ENCODE data around the gene GHR.

Gene GHR

DNA sequence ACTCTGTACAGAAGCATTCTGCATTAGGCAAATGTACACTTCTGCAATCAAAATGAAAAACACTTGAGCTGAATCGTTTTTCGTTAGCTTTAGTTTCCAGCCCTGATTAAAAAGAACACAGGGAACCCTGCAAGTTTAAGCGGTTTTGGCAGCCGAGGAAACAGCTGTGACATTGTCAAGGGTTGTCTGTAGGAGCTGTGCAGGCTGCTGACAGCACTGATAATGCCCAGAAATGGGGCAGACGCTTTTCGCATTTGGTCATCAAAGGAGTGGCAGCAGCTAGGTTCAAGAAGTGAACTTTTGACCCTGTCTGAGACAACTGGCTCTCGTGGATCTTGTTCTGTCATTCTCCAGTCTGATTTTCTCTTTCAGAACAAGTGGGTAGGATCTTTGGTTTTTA, 167.8 kb downstream of the GHR start:
- H3K4me3 ChIP-seq (ENCODE audit: low read depth, low read length): no peak overlapping the region

GRCh38 chr5:42592401-42593140, 169.3 kb downstream of the GHR start:
- no peak overlapping the region for H3K4me3 ChIP-seq (ENCODE audit: low read depth, low read length)
- DNase-seq (ENCODE audit: low read depth): no peak

More for the DNA sequence above, 167.8 kb downstream of the GHR start:
- DNase-seq (ENCODE audit: low read depth): no peak

- H3K4me3 ChIP-seq (ENCODE audit: low read depth, low read length): no peak overlapping the region
- DNase-seq (ENCODE audit: low read depth): no peak
Observed at GRCh38 chr5:42593591-42593990, 170.4 kb downstream of the GHR start.

- no peak for DNase-seq (ENCODE audit: low read depth)
- no peak overlapping the region for H3K4me3 ChIP-seq (ENCODE audit: low read depth, low read length)
Observed at GRCh38 chr5:42595597-42595996, 172.4 kb downstream of the GHR start.

- H3K4me3 ChIP-seq (ENCODE audit: low read depth, low read length): no peak overlapping the region
- no peak for DNase-seq (ENCODE audit: low read depth)
Observed at GRCh38 chr5:42596817-42597216, 173.6 kb downstream of the GHR start.

DNA sequence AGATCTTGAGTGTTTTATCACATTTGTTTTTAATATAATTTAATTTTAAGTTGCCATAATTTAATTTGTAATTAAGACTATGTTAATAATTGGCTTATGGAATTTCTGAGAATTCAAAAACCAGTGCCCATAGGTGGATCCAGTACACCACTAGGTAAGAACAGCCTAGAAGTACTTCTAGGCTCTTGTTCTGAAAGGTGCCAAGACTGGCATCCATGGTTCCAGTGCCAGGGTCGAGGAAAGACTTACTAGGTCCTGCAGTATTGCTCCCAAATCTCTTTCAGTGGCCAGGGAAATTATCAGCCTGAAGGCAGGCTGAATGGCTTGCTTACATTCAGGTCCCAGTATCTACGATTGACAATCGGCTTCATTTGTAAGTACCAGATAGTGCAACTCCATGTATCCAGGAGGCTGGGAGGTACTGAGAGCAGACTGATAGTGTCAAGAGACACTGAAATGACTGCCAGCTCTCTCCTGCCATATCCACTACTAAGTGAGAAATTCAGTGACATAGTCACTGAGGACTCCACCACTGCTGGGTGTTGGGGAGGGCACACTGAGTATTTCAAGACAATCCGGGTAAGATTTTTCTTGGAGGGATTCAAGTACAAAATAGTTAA, 174.2 kb downstream of the GHR start:
- H3K4me3 ChIP-seq (ENCODE audit: low read depth, low read length): no peak overlapping the region
- no peak for DNase-seq (ENCODE audit: low read depth)

DNA sequence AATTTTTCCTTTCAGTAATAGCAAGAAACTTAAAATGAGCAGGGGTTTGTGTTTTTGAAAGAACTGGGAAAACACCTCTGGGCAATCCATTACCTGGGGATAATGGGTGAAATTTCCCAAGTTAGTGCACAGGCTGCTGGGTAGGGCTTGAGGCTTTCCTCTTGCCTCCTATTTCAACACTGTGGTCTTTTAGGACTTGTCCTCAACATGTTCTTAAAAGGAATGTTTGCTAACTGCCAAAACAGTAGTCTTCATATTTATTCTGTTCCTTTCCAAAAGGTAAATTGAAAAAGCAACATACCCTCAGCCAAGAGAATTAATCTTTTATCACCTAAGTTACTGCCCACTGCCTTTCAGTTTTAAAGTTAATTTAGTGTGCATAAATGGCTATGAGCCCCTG, 175.1 kb downstream of the GHR start:
- H3K4me3 ChIP-seq (ENCODE audit: low read depth, low read length): no peak overlapping the region
- no peak for DNase-seq (ENCODE audit: low read depth)

DNA sequence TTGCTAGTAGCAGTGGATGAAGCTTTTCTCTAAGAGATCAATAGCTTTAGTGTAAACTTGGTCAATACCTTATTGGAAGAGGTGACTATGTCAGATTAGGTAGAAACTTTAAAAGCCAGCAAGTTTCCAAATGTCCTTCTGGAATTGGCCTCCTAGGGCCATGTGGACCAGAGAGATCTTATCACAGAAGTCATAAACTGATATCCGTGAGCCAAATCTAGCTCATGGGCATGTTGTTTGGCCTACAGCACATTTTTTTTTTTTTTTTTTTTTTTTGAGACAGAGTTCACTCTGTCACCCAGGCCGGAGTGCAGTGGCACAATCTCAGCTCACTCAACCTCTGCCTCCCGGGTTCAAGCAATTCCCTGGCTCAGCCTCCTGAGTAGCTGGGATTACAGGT, 175.9 kb downstream of the GHR start:
- no peak overlapping the region for H3K4me3 ChIP-seq (ENCODE audit: low read depth, low read length)
- DNase-seq (ENCODE audit: low read depth): no peak

DNA sequence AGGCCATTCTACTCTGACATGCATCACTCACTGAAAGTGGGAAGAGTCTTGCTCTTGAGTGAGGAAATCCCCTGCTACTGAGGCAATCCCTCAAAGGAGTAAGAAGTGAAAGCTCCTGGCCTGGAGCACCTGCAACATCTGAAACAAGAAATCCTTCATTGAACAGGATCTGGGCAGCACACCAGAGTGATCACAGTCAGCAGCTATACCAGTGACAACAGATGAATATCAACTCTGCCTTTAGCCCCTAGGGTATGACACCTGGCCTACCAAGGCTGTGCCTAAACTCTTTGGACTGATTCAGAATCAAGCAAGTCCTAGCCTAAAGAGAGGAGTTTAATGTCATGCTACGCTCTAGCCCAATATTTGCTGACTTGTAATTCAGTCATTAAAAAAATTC, 177.2 kb downstream of the GHR start:
- H3K4me3 ChIP-seq (ENCODE audit: low read depth, low read length): no peak overlapping the region
- DNase-seq (ENCODE audit: low read depth): no peak

DNA sequence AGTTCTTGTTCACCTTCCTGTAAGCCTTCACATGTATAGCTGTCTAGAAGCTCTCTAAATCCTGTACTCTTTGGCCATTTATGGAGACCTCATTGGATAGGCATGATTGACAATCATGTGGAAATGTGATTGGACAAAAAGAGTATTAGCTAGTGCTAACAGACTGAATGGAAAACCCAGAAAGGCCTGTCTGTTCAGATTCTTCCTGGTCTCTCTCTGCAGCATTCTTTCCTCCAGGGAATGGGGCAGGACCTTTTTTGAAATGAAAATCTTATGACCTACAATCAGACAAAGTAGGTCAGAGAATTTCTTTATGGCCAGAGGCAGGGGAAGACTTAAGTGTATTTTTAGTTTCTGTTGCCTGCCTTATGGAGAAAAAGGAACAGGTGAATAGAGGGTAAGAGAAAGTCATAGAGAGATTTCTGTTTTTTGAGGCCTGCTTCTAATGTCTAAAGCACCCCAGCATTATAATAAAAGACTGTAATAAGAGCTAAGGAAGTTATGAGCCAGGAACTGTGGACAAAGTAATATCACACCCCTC, 181.0 kb downstream of the GHR start:
- DNase-seq (ENCODE audit: low read depth): no peak
- H3K4me3 ChIP-seq (ENCODE audit: low read depth, low read length): no peak overlapping the region

- DNase-seq (ENCODE audit: low read depth): no peak
- H3K4me3 ChIP-seq (ENCODE audit: low read depth, low read length): no peak overlapping the region
Observed at GRCh38 chr5:42605490-42605889, 182.3 kb downstream of the GHR start.

DNA sequence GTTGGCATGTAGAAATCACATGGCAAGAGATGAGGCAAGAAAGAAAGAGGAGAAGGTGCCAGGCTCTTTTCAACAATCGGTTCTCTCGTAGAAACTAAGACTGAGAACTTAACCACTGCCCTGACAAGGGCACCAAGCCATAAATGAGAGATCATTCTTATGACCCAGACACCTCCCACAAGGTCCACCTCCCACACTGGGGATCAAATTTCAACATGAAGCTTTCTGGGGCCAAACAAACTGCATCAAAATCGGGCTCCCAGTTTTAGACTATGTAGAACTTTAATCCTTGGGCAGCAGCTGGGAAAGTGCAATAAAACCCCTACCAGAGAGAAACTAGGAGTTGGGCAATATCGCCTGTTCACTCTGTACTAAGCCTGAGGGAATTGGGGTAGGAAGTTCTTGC, 183.2 kb downstream of the GHR start:
- no peak overlapping the region for H3K4me3 ChIP-seq (ENCODE audit: low read depth, low read length)
- DNase-seq (ENCODE audit: low read depth): no peak

DNA sequence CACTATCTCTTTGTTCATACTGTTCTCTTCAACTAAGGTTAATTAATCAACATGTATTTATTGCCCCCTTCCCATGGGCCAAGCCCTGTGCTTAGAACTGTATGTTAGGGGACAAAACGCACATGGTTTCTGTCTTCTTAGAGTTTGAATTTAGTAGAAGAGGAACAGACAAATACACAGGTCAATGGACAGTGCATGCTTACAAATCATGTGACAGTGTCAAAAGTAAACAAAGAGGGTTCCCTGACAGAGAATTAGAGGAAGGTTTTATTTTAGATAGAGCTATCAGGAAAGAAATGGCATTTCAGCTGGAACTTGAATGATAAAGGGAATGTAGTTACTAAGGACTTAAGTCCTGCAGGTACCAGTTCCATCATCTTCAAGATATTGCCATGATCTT, 188.2 kb downstream of the GHR start:
- DNase-seq (ENCODE audit: low read depth): no peak
- no peak overlapping the region for H3K4me3 ChIP-seq (ENCODE audit: low read depth, low read length)

DNA sequence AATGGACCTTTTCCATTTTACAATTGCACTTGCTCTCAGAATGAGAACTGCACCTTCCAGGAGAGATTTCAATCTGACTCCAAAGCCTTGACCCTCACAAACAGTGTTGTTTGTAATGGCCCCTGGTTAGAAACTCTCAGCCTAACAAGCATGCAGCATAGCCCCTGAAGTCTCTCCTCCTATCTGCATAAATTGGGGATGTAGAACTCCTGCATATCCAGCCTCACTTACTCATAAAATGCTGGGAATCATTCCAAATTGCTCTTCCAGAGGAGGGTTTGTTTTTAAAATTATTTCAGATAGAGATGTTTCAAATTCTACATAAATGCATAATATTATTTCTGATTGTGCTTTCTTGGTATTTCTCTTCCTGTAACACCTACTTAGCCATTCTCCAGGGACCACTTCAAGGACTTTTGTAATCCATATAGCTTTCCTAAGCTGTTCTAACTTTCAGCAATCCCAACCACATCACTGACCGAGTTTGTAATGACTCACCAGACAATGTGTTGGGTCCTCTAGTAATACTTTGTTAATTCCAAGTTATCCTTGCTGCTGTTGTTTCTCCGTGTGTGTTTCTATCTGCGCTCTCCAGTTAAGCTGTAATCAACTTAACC, 189.6 kb downstream of the GHR start:
- DNase-seq (ENCODE audit: low read depth): peak; percentile 72
- no peak overlapping the region for H3K4me3 ChIP-seq (ENCODE audit: low read depth, low read length)

GRCh38 chr5:42614509-42614908, 191.3 kb downstream of the GHR start:
- H3K4me3 ChIP-seq (ENCODE audit: low read depth, low read length): no peak overlapping the region
- DNase-seq (ENCODE audit: low read depth): no peak

GRCh38 chr5:42620579-42621216, 197.5 kb downstream of the GHR start:
- DNase-seq (ENCODE audit: low read depth): no peak

DNA sequence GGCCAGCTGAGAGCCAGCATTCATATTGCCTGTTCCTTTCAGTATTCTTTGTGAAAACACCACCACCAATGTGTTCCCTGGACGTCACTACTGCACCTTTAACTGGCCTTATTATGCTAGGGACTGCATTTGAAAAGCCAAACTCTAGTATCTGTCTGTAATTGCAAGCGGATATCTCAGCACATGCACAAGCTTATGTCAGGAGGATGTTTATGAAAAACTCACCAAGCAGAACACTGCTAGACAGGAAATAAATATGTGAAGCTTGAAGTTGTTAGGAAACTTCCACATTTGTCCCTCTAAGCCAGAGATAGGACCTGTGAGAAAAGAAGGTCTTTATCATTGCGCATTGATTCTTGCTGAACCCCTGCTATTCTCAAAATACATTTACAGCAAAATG, 198.0 kb downstream of the GHR start:
- no peak for DNase-seq (ENCODE audit: low read depth)
- H3K4me3 ChIP-seq (ENCODE audit: low read depth, low read length): no peak overlapping the region

More at GRCh38 chr5:42620579-42621216, 197.5 kb downstream of the GHR start:
- no peak overlapping the region for H3K4me3 ChIP-seq (ENCODE audit: low read depth, low read length)

GRCh38 chr5:42621662-42622061, 198.4 kb downstream of the GHR start:
- H3K4me3 ChIP-seq (ENCODE audit: low read depth, low read length): no peak overlapping the region
- DNase-seq (ENCODE audit: low read depth): no peak

GRCh38 chr5:42624912-42625311, 201.7 kb downstream of the GHR start:
- no peak overlapping the region for H3K4me3 ChIP-seq (ENCODE audit: low read depth, low read length)
- DNase-seq (ENCODE audit: low read depth): no peak

- no peak overlapping the region for H3K4me3 ChIP-seq (ENCODE audit: low read depth, low read length)
- DNase-seq (ENCODE audit: low read depth): no peak
Observed at GRCh38 chr5:42626462-42626861, 203.2 kb downstream of the GHR start.
